K562 (cell line): Measurements from ENCODE around the gene FOXK2. TPM values are rescaled to one million over a fixed set of nuclear protein-coding genes. Genes with fewer than 3 reads are reported as not detected.

Source experiments
- ATAC-seq: fragments of 200-7000 bp; cut with Tn5 transposase; 3 replicates; pipeline ENCODE4 v1.9.1; 2020; ENCODE audit warnings: moderate library complexity
- BruUV-seq: library from RNA; stranded (reverse); fragments of 400-500 nt; replicated peaks from 2 replicates; lab custom pipeline; 2021; lab: Mats Ljungman, UMichigan
- CTCF ChIA-PET: fragments of 300-600 bp; formaldehyde crosslinking; extraction: SDS; loops from one replicate; lab custom pipeline; 2021; ENCODE audit warnings: low intra/inter-chr PET ratio; lab: Yijun Ruan, JAX
- POLR2A ChIA-PET: fragments of 300-600, 350-650 bp; sonication (Branson Sonifier 250); formaldehyde crosslinking; extraction: SDS; loops from one replicate; lab custom pipeline; 2021; ENCODE audit warnings: antibody characterized with exemption, inconsistent platforms; lab: Yijun Ruan, JAX
- DNase-seq, 4 experiments: peaks; one replicate each; pipeline versions ENCODE4 v3.0.0 to v3.0.0-alpha.2; 2011 to 2018; ENCODE audit warnings: low spot score in 3 of 4, mixed read lengths in 3 of 4; ENCODE audit errors: extremely low read depth in 1 of 4
- FAIRE-seq: peaks from 2 replicates; lab custom pipeline; 2011; peaks lifted over from hg19 to GRCh38; lab: Jason Lieb, UNC
- H2AFZ ChIP-seq: 2 replicates; pipeline ENCODE4 v1.6.0; 2011; ENCODE audit warnings: low read depth, low read length, control low read depth, inconsistent platforms
- H3K27ac ChIP-seq: fragments of 200-600 bp; 3 replicates; pipeline ENCODE4 v1.8.0; 2011; ENCODE audit warnings: low read depth, mild to moderate bottlenecking, control low read depth, inconsistent platforms, low read length, moderate library complexity, mixed read lengths; ENCODE audit errors: extremely low read depth
- H3K27me3 ChIP-seq, 2 experiments: fragments of 300-600 bp in 1 of 2; 2 replicates in 1 of 2; 3 replicates in 1 of 2; pipeline versions ENCODE4 v1.6.0 to v1.8.0; 2011; ENCODE audit warnings: inconsistent platforms in 2 of 2, low read length in 2 of 2, mild to moderate bottlenecking in 1 of 2, mixed read lengths in 1 of 2, moderate library complexity in 1 of 2; ENCODE audit not compliant: control insufficient read depth in 2 of 2, insufficient read depth in 2 of 2
- H3K36me3 ChIP-seq: fragments of 300-600 bp; 3 replicates; pipeline ENCODE4 v1.8.0; 2011; ENCODE audit warnings: mild to moderate bottlenecking, low read length, inconsistent platforms; ENCODE audit not compliant: control insufficient read depth, insufficient read depth
- H3K4me1 ChIP-seq, 2 experiments: fragments of 200-600 bp in 1 of 2; replicated peaks in 1 of 2; 2 replicates in 1 of 2; 3 replicates in 1 of 2; pipeline versions ENCODE4 v1.5.1 to v1.8.0; 2011; ENCODE audit warnings: inconsistent platforms in 2 of 2, low read length in 2 of 2, mild to moderate bottlenecking in 1 of 2, mixed read lengths in 1 of 2, moderate library complexity in 1 of 2; ENCODE audit not compliant: control insufficient read depth in 2 of 2, insufficient read depth in 2 of 2
- H3K4me2 ChIP-seq: 2 replicates; pipeline ENCODE4 v1.6.1; 2011; ENCODE audit warnings: low read length, control low read depth, inconsistent platforms, mixed read lengths; ENCODE audit not compliant: insufficient read depth
- H3K4me3 ChIP-seq: fragments of 200-600 bp; sonication (generic), shearing (Covaris generic); 2 replicates; pipeline ENCODE4 v1.5.1; 2016; ENCODE audit warnings: control low read depth, inconsistent platforms
- H3K79me2 ChIP-seq: fragments of 200-600 bp; 3 replicates; pipeline ENCODE4 v1.8.0; 2011; ENCODE audit warnings: low read length, inconsistent platforms; ENCODE audit not compliant: control insufficient read depth, insufficient read depth
- H3K9ac ChIP-seq, 2 experiments: 2 replicates each; pipeline versions ENCODE4 v1.6.0 to v1.6.1; 2011; ENCODE audit warnings: low read depth in 2 of 2, low read length in 2 of 2, control low read depth in 1 of 2, inconsistent platforms in 1 of 2, mild to moderate bottlenecking in 1 of 2, mixed read lengths in 1 of 2; ENCODE audit not compliant: insufficient read depth in 1 of 2
- H3K9me1 ChIP-seq: one replicate; pipeline ENCODE4 v1.6.0; 2011; ENCODE audit warnings: inconsistent platforms, mild to moderate bottlenecking, low read length, moderate library complexity; ENCODE audit not compliant: control insufficient read depth, insufficient read depth
- H3K9me3 ChIP-seq: replicated peaks from 2 replicates; pipeline ENCODE4 v1.5.1; 2011; ENCODE audit warnings: low read depth, low read length, inconsistent platforms; ENCODE audit not compliant: control insufficient read depth, insufficient read depth
- H4K20me1 ChIP-seq: replicated peaks from 2 replicates; pipeline ENCODE4 v1.6.1; 2011; ENCODE audit warnings: low read length, inconsistent platforms, mixed read lengths; ENCODE audit not compliant: control insufficient read depth, insufficient read depth
- BRF2 ChIP-seq: IDR thresholded peaks from 3 replicates; pipeline ENCODE4 v1.6.1; 2011; ENCODE audit warnings: borderline replicate concordance, mild to moderate bottlenecking; ENCODE audit not compliant: insufficient read length, insufficient read depth
- CREBBP ChIP-seq: IDR thresholded peaks from one replicate; pipeline ENCODE4 v1.6.1; 2012; ENCODE audit warnings: low read depth, mild to moderate bottlenecking, control low read depth, inconsistent platforms, low read length
- E4F1 ChIP-seq: fragments of 250-450 bp; sonication (Bioruptor Pico); IDR thresholded peaks from 2 replicates; pipeline ENCODE4 v1.5.0; 2021; ENCODE audit warnings: mild to moderate bottlenecking, borderline replicate concordance
- FUS ChIP-seq: fragments of 200-400 bp; formaldehyde crosslinking; optimal IDR thresholded peaks from 2 replicates; pipeline ENCODE3; 2017; ENCODE audit warnings: low read depth, low read length
- GTF2B ChIP-seq: IDR thresholded peaks from 2 replicates; pipeline ENCODE4 v1.6.1; 2011; ENCODE audit not compliant: insufficient read length; ENCODE audit errors: extremely low read depth
- HNRNPK ChIP-seq: fragments of 200-400 bp; formaldehyde crosslinking; IDR thresholded peaks from one replicate; pipeline ENCODE4 v1.6.1; 2018; ENCODE audit warnings: mild to moderate bottlenecking, low read depth, low read length; ENCODE audit not compliant: poor library complexity, severe bottlenecking
- KHSRP ChIP-seq: fragments of 450-650 bp; IDR thresholded peaks from 2 replicates; pipeline ENCODE4 v1.6.1; 2017
- MAFK ChIP-seq: IDR thresholded peaks from 2 replicates; pipeline ENCODE4 v1.6.1; 2011; ENCODE audit warnings: low read length, improper control_type of control experiment
- POLR2G ChIP-seq: fragments of 200-400 bp; formaldehyde crosslinking; IDR thresholded peaks from 2 replicates; pipeline ENCODE4 v1.6.1; 2017; ENCODE audit warnings: low read depth, mild to moderate bottlenecking, antibody characterized with exemption, low read length, moderate library complexity
- ZNF124 ChIP-seq: sonication (generic); formaldehyde crosslinking; IDR thresholded peaks from 2 replicates; pipeline ENCODE4 v1.8.1; 2022; ENCODE audit warnings: missing genetic modification reagents
- ZNF41 ChIP-seq: fragments of 250-450 bp; sonication (Bioruptor Pico); conservative IDR thresholded peaks from 2 replicates; pipeline ENCODE4 v1.4.0; 2020; ENCODE audit warnings: mild to moderate bottlenecking
- WGBS: fragments of 100-300 bp; shearing (Covaris generic); methylation state at CpG from one replicate; pipeline ENCODE4 v1.1.6; 2016; ENCODE audit warnings: low coverage, mixed read lengths; ENCODE audit not compliant: insufficient coverage; ENCODE audit errors: missing lambda C conversion rate; 5-methylcytosine and 5-hydroxymethylcytosine counted together
- in situ Hi-C: fragments of 300-500 bp; cut with MboI; formaldehyde crosslinking; loops from 4 replicates; pipeline ENCODE4 v1.15.0; 2018; ENCODE audit warnings: inconsistent platforms, mixed read lengths
- intact Hi-C: fragments of 100-400 bp; cut with micrococcal nuclease; formaldehyde crosslinking; loops from 2 replicates; pipeline ENCODE4 v1.14.2; 2022
- polyA plus RNA-seq, 8 experiments: library from polyadenylated mRNA; depleted of rRNA in 4 of 8; stranded (reverse) in 5 of 8; unstranded in 3 of 8; fragments of >200 nt; fragmentation: Nextera tagmentation in 2 of 8; fragmentation: Illumina TruSeq in 1 of 8; extraction: Ambion mirVana in 2 of 8; extraction: Trizol in 1 of 8; gene quantifications; 2 replicates each; pipeline versions ENCODE4 v1.2.1 to v1.2.3, GENCODE V29; 2011 to 2014; ENCODE audit warnings: inconsistent platforms in 1 of 8, missing spikeins in 1 of 8
- total RNA-seq, 7 experiments: library from RNA; depleted of rRNA in 6 of 7; stranded (reverse); fragments of >200 nt in 6 of 7; fragmentation: Illumina TruSeq in 2 of 7; extraction: Trizol in 2 of 7; gene quantifications; 2 replicates each; pipeline versions ENCODE4 v1.2.1 to v1.2.3, GENCODE V29; 2011 to 2021; ENCODE audit warnings: low replicate concordance in 1 of 7

Gene FOXK2
- total and polyA plus RNA-seq, 9 of the 15 experiments (the other 6 are each of a cell fraction or from before 2014, with no cell fraction given) = 3.0 to 86.0 (median 44.1) TPM

- Histone ChIP-seq H3K27me3 (no peaks in the 10 kb centered on the region), H3K4me3 (no peak overlapping the region), H3K9me3 (no peaks in the 10 kb centered on the region), H3K9ac (no peak overlapping the region), H3K36me3 (peaks cover 80% of the 10 kb centered on the region), H3K4me1 (peaks cover 0 to 5% of the 10 kb centered on the region in 2 experiments; a peak in 1 of 5 replicates), H3K27ac (no peak overlapping the region), H3K4me2 (no peak overlapping the region), H2AFZ (no peak overlapping the region), H4K20me1 (peaks cover 17% of the 10 kb centered on the region), H3K9me1 (no peaks in the 10 kb centered on the region), H3K79me2 (peaks cover 86% of the 10 kb centered on the region)
- DNase-seq (no peak), ATAC-seq (no peak), FAIRE-seq (no peak)
- 87% methylated on average over 3 of the region's 5 CpGs for WGBS
- no peak for TF ChIP-seq MAFK
- TF ChIP-seq HNRNPK = peak; percentile 35
- in situ Hi-C loops (no loop called here), intact Hi-C loops (no loop called here)
- ChIA-PET CTCF (no interaction called here), POLR2A (no interaction called here)
- no TSS peak for BruUV-seq
Measured at GRCh38 chr17:82638183-82638773, 118.7 kb downstream of the FOXK2 start.

- 94% methylated on average over 12 of the region's 14 CpGs for WGBS
- Histone ChIP-seq H3K9me3 (no peaks in the 10 kb centered on the region), H3K27me3 (no peaks in the 10 kb centered on the region), H3K36me3 (peaks cover 81% of the 10 kb centered on the region), H3K4me3 (no peak overlapping the region), H3K4me2 (no peak overlapping the region), H3K27ac (no peak overlapping the region), H4K20me1 (peaks cover 19% of the 10 kb centered on the region), H3K9ac (peak overlapping the region in 1 of 2 experiments; percentile 17; a peak in 1 of 4 replicates), H3K9me1 (peaks cover 8% of the 10 kb centered on the region), H2AFZ (no peak overlapping the region), H3K4me1 (peaks cover 0 to 5% of the 10 kb centered on the region in 2 experiments; a peak in 1 of 5 replicates), H3K79me2 (peaks cover 87% of the 10 kb centered on the region)
- CTCF ChIA-PET = no interaction called here
- BruUV-seq = no TSS peak
- no peak for ATAC-seq
- FAIRE-seq = no peak
- intact Hi-C loops (no loop called here), in situ Hi-C loops (no loop called here)
- POLR2A ChIA-PET = interaction anchor here (0.6 to 0.8 kb wide), 2 partner anchors 49 to 349 kb away, joined by 3 read pairs; no protein-coding TSS in a partner anchor
- no peak for DNase-seq
- no peak for TF ChIP-seq ZNF41 (CRISPR knock-in tag)
- no peak for TF ChIP-seq KHSRP
- no peak for TF ChIP-seq ZNF124 (CRISPR knock-in tag)
- TF ChIP-seq FUS = no peak
- no peak for TF ChIP-seq GTF2B
- 0 out of 2 replicates have a peak, but pooled peaks have one; percentile 37 for TF ChIP-seq POLR2G
- TF ChIP-seq CREBBP = no peak
- no peak for TF ChIP-seq BRF2
- TF ChIP-seq E4F1 = no peak
Measured at GRCh38 chr17:82639628-82640027, 120.1 kb downstream of the FOXK2 start.
